Activated CD8-positive, alpha-beta memory T cell treated with anti-CD3 and anti-CD28 coated beads, Interleukin-2, amount 50 U/mL, for 4 hours (primary cell): Measurements from ENCODE around the gene XKR8.

Experiments
- DNase-seq: peaks from one replicate; pipeline ENCODE4 v3.0.0-alpha.2; 2020

The XKR8 gene, protein sequence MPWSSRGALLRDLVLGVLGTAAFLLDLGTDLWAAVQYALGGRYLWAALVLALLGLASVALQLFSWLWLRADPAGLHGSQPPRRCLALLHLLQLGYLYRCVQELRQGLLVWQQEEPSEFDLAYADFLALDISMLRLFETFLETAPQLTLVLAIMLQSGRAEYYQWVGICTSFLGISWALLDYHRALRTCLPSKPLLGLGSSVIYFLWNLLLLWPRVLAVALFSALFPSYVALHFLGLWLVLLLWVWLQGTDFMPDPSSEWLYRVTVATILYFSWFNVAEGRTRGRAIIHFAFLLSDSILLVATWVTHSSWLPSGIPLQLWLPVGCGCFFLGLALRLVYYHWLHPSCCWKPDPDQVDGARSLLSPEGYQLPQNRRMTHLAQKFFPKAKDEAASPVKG

DNA sequence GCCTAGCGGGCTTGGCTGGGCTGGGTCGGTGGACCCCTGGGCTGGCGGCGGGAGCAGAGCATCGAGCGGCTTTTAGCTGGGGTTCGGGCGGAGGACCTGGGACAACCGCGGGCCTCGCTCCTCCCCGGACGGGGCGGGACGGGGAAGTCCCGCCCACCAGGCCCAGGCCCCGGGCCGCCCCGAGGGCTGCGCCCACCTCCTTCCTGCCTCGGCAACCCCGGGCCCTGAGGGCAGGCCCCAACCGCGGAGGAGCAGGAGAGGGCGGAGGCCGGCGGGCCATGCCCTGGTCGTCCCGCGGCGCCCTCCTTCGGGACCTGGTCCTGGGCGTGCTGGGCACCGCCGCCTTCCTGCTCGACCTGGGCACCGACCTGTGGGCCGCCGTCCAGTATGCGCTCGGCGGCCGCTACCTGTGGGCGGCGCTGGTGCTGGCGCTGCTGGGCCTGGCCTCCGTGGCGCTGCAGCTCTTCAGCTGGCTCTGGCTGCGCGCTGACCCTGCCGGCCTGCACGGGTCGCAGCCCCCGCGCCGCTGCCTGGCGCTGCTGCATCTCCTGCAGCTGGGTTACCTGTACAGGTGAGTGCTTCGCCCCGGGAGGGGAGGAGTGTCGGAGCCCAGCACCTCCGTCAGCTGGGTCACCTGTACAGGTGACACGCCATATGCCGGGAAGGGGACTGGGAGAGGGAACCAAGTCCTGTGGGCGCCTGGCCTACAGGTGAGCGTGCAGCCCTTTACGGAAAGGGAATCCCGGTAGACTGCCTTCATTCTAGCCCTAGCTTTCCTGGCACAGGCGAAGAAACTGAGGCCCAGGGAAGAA is at the start of gene XKR8:
XKR8 (plus strand) TSS at position 182 of the 812 bp plus-strand sequence; CDS start at position 279, 97 bp downstream.
- peak; percentile 83 for DNase-seq

- no peak for DNase-seq
Measured at GRCh38 chr1:27912429-27912828, 47.3 kb upstream of the XKR8 start.

GRCh38 chr1:27915082-27915575 is 44.6 kb upstream of the XKR8 start:
- DNase-seq, result no peak

GRCh38 chr1:27922272-27922671 is 37.5 kb upstream of the XKR8 start:
- DNase-seq, result no peak

DNA sequence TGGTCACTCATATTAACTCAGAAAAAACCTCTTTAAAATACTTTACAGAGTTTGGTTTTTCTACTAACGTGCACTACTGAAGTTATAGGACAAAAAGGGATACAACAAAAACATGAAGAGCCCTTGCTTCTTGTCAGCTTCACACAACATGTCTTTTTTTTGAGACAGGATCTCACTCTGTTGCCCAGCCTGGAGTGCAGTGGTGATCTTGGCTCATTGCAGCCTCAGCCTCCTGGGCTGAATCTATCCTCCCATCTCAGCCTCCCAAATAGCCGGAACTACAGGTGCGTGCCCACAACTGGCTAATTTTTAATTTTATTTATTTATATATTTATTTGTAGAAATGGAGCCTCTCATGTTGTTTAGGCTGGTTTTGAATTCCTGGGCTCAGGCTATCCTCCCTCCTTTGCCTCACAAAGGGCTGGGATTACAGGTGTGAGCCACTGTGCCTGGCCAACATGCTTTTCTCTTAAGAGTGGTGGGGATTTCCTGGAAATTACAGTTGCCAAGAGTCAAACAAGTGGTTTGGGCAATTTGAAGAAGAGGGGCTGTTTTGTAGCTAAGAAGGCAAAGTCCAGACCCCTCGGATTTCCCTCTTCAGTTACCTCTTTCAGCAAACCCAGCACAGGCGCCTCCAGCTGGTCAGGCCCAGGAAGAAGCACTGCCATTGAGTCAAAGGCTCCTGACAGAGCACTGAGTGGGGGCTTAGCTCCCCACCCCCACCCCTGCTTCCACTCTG is 31.4 kb upstream of the XKR8 start:
- no peak for DNase-seq

DNA sequence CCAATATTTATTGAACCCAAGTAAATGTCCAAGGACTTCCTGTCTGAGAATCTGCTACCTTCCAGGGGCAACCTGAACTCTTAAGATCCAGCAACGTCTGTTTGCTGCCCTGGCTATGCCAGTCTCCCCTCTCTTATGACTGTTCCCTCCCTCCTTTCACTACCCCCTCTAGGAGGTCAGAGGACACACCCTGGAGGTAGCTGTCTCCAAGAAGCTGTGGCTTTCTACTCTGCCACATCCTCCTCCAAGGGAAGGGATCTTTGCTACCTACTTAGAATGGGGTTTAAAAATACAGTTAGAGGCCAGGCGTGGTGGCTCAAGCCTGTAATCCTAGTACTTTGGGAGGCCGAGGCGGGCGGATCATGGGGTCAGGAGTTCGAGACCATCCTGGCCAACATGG is 28.6 kb upstream of the XKR8 start:
- no peak for DNase-seq

GRCh38 chr1:27931759-27932158 is 28.0 kb upstream of the XKR8 start:
- no peak for DNase-seq

DNA sequence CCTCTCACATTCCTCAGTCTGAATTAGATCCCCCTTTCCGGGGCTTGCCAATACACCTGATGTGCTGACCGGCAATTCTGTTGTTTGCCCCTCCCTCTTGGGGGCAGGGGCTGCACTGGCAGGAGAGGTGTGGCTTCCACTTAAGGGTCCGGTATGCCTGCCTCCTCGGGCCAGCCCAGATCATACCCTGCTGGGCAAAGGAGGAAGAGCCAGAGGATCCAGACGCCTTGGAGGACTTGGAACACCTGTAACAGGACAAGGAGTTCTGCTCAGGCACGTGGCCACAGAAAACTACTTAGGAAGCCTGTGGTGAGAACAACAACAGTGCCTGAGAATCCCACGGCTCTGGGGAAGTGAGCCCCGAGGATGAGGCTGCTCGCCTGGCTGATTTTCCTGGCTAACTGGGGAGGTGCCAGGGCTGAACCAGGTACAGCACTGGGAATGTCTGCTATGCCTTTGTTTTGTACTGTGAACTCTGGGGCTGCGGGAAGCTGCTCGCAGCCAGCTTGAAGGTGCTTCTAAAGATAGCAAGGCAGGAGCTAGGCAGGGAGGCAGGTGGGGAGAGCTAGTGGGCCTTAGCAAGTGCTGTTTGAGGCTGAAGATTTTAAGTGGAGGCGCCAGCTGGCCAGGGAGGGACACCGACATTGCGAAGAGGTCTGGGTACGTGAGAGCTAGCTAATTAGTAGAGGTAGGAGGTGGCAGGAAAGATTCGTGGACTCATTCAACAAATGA is 24.8 kb upstream of the XKR8 start, which contains the start of gene SMPDL3B:
SMPDL3B (plus strand) TSS at position 183 of the 732 bp plus-strand sequence; CDS start at position 367, 184 bp downstream.
- DNase-seq, result no peak

GRCh38 chr1:27935721-27936120 is 24.1 kb upstream of the XKR8 start:
- DNase-seq, result no peak

DNA sequence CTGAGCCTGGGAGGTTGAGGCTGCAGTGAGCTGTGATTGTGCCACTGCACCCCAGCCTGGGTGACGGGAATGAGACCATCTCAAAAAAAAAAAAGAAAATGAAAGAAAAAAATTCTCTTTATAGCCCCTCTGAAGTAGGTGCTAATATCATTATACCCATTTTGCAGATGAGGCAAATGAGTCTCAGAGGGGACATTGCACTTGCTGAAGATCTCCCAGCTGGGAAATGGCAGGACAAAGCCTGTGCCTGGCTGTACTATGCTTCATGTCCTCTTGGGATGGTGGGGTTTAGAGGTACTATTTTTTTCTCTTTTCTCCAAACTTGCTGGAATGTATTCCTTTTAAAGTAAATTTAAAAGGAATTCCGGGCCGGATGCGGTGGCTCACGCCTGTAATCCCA is 23.4 kb upstream of the XKR8 start:
- DNase-seq, result no peak

GRCh38 chr1:27937524-27937836 is 22.3 kb upstream of the XKR8 start:
- DNase-seq, result no peak

GRCh38 chr1:27938488-27938887 is 21.3 kb upstream of the XKR8 start:
- DNase-seq, result no peak

- DNase-seq, result peak; percentile 70
Measured at GRCh38 chr1:27940297-27940696, 19.5 kb upstream of the XKR8 start.

- no peak for DNase-seq
Measured at GRCh38 chr1:27940870-27941560, 18.8 kb upstream of the XKR8 start.

DNA sequence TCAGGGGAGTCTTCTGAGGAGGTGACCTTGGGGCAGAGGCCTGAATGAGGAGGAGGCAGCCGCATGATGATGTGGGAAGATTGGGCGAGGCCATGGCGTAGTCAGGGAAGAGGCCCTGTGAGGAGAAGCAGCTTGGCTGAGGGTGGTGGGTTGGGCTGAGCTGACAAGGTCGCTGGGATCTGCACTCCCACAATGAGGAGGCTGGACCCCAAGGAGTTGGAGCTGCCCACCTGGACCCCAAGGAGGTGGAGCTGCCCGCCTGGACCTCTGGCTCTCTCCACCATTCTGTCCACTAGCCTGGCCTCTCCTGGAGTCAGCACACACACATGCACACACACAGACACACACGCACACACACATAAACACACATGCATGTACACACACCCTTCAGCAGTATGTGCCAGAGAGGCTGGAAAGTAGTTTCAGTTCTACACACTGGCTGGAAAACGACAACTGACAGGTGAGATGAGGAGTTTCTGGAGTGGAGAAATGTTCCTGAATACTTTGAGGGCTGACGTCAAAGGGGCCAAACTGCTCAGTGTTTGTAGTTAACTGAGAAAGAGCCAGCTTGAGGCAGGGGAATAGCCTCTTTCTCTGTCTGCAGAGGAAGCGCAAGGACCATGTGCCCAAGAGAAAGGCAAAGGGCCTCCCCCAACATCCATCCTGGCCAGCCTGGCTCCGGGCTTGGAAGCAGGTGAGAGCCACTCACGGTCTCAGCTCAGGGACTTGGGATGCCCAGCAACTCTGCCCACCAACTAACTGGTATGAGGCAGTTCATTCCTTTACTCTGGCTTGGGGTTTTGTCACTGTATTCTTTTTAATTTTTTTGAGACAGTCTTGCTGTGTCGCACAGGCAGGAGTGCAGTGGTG is 17.9 kb upstream of the XKR8 start:
- DNase-seq, result no peak

- no peak for DNase-seq
Measured at GRCh38 chr1:27945020-27945419, 14.8 kb upstream of the XKR8 start.

- no peak for DNase-seq
Measured at GRCh38 chr1:27949027-27949426, 10.7 kb upstream of the XKR8 start.

DNA sequence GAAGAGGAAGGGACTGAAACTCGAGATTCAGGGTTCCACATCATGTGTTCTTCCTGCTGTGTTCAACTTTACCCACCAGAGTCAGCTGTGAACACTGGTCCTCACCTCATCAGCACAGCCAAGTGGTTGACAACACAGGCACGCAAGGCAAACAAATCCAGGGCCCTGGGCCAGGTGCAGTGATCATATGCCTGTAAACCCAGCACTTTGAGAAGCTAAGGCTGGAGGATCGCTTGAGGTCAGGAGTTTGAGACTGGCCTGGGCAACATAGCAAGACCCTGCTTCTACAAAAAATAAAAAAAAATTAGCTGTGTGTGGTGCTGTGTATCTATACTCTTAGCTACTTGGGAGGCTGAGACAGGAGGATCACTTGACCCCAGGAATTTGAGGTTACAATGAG is 8.4 kb upstream of the XKR8 start:
- DNase-seq, result no peak

DNA sequence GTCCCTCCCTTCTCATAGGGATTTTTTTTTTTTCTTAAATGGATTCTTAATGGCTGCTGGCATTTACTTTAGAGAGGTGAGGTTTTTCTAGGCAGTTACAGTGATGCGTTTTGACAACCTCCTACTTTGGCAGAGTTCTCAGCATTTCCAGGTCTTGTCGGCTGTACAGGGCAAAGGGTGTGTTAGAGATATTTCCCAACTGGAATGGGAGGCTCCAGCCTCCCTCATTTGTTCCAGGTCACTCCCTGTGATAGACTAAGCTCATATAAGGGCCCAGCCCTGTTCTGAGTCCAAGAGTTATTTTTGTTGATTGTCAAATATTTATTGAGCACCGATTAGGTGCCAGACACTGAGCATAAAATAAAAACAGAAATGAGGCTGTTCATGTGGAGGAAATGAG is 7.6 kb upstream of the XKR8 start:
- DNase-seq, result no peak

DNA sequence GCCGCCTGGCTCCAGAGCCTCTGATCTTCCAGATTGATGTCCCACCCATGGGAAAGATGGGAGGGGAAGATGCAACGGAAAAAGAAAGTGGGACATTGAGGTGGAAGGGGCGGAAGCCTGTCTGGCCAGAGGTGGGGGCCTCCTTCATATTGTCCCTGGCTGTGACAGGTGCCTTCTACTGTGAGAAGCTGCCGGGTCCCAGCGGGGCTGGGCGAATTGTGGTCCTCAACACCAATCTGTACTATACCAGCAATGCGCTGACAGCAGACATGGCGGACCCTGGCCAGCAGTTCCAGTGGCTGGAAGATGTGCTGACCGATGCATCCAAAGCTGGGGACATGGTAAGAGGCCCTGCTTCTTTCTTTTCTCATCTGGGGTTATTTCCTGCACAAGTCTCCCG is 5.6 kb upstream of the XKR8 start:
- no peak for DNase-seq

- DNase-seq, result no peak
Measured at GRCh38 chr1:27955076-27955475, 4.7 kb upstream of the XKR8 start.
